Measurements from ENCODE around the gene CUL1.

- TF ChIP-seq, protein P1, sequence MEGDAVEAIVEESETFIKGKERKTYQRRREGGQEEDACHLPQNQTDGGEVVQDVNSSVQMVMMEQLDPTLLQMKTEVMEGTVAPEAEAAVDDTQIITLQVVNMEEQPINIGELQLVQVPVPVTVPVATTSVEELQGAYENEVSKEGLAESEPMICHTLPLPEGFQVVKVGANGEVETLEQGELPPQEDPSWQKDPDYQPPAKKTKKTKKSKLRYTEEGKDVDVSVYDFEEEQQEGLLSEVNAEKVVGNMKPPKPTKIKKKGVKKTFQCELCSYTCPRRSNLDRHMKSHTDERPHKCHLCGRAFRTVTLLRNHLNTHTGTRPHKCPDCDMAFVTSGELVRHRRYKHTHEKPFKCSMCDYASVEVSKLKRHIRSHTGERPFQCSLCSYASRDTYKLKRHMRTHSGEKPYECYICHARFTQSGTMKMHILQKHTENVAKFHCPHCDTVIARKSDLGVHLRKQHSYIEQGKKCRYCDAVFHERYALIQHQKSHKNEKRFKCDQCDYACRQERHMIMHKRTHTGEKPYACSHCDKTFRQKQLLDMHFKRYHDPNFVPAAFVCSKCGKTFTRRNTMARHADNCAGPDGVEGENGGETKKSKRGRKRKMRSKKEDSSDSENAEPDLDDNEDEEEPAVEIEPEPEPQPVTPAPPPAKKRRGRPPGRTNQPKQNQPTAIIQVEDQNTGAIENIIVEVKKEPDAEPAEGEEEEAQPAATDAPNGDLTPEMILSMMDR (IDR thresholded peaks at IDR 0.05) = no peak
- TF ChIP-seq ZFX (IDR thresholded peaks at IDR 0.05; ENCODE audit: borderline replicate concordance) = no peak
These were observed 92.8 kb downstream of the CUL1 start for GRCh38 chr7:148791546-148791945.
